Measurements from ENCODE around the gene KSR2. TPM values are rescaled to one million over a fixed set of nuclear protein-coding genes. Genes with fewer than 3 reads are reported as not detected.

The KSR2 gene
- polyA plus RNA-seq, 3 donors from 2014 or later = not detected

GRCh38 chr12:117936722-117937484 lies 31.9 kb downstream of the KSR2 start:
- Mint-ChIP-seq H3K36me3 (no peaks in the 10 kb centered on the region), H3K9me3 (no peaks in the 10 kb centered on the region), H3K27me3 (ENCODE audit: low read depth in 3 of 3) (peaks cover 2 to 11% (median 3%) of the 10 kb centered on the region in 3 donors), H3K4me1 (no peaks in the 10 kb centered on the region), H3K27ac (no peak overlapping the region), H3K4me3 (no peak overlapping the region)
- DNase-seq = no peak

- H3K4me1 Mint-ChIP-seq = no peaks in the 10 kb centered on the region
- no peak overlapping the region for H3K27ac Mint-ChIP-seq
- no peak for DNase-seq
- peaks cover 0 to 7% (median 0%) of the 10 kb centered on the region in 3 donors for H3K27me3 Mint-ChIP-seq (ENCODE audit: low read depth in 3 of 3)
- no peaks in the 10 kb centered on the region for H3K36me3 Mint-ChIP-seq
- no peak overlapping the region for H3K4me3 Mint-ChIP-seq
- H3K9me3 Mint-ChIP-seq = peaks cover 0 to 3% (median 0%) of the 10 kb centered on the region in 6 donors
These were observed 35.2 kb downstream of the KSR2 start for GRCh38 chr12:117933545-117933944.

GRCh38 chr12:117926391-117926899 lies 42.3 kb downstream of the KSR2 start:
- Mint-ChIP-seq H3K4me3 (no peak overlapping the region), H3K27me3 (ENCODE audit: low read depth in 3 of 3) (no peaks in the 10 kb centered on the region), H3K4me1 (no peaks in the 10 kb centered on the region), H3K9me3 (peaks cover 0 to 4% (median 0%) of the 10 kb centered on the region in 6 donors), H3K36me3 (no peaks in the 10 kb centered on the region), H3K27ac (no peak overlapping the region)
- no peak for DNase-seq

GRCh38 chr12:117921929-117922777 lies 46.6 kb downstream of the KSR2 start:
- Mint-ChIP-seq H3K4me3 (no peak overlapping the region), H3K36me3 (no peaks in the 10 kb centered on the region), H3K9me3 (peaks cover 0 to 2% (median 0%) of the 10 kb centered on the region in 6 donors), H3K4me1 (no peaks in the 10 kb centered on the region), H3K27me3 (ENCODE audit: low read depth in 3 of 3) (peaks cover 0 to 5% (median 2%) of the 10 kb centered on the region in 3 donors), H3K27ac (no peak overlapping the region)
- DNase-seq = no peak

- Mint-ChIP-seq H3K4me3 (no peak overlapping the region), H3K27ac (no peak overlapping the region)
- DNase-seq = no peak
These were observed 49.3 kb downstream of the KSR2 start for GRCh38 chr12:117919479-117919878.

GRCh38 chr12:117914686-117915085 lies 54.1 kb downstream of the KSR2 start:
- peaks cover 0 to 12% (median 3%) of the 10 kb centered on the region in 6 donors for H3K9me3 Mint-ChIP-seq
- H3K4me1 Mint-ChIP-seq = no peaks in the 10 kb centered on the region
- no peak overlapping the region for H3K4me3 Mint-ChIP-seq
- H3K27me3 Mint-ChIP-seq (ENCODE audit: low read depth in 3 of 3) = peaks cover 0 to 6% (median 6%) of the 10 kb centered on the region in 3 donors
- H3K27ac Mint-ChIP-seq = no peak overlapping the region
- no peaks in the 10 kb centered on the region for H3K36me3 Mint-ChIP-seq
- DNase-seq = no peak

More at GRCh38 chr12:117919479-117919878, 49.3 kb downstream of the KSR2 start:
- Mint-ChIP-seq H3K4me1 (no peaks in the 10 kb centered on the region), H3K9me3 (peaks cover 0 to 7% (median 0%) of the 10 kb centered on the region in 6 donors), H3K36me3 (no peaks in the 10 kb centered on the region), H3K27me3 (ENCODE audit: low read depth in 3 of 3) (peaks cover 0 to 8% (median 5%) of the 10 kb centered on the region in 3 donors)

GRCh38 chr12:117912756-117913155 lies 56.0 kb downstream of the KSR2 start:
- no peak overlapping the region for H3K27ac Mint-ChIP-seq
- peaks cover 0 to 6% (median 4%) of the 10 kb centered on the region in 3 donors for H3K27me3 Mint-ChIP-seq (ENCODE audit: low read depth in 3 of 3)
- peaks cover 0 to 12% (median 3%) of the 10 kb centered on the region in 6 donors for H3K9me3 Mint-ChIP-seq
- no peaks in the 10 kb centered on the region for H3K4me1 Mint-ChIP-seq
- H3K36me3 Mint-ChIP-seq = no peaks in the 10 kb centered on the region
- DNase-seq = no peak
- no peak overlapping the region for H3K4me3 Mint-ChIP-seq

GRCh38 chr12:117908411-117908810 lies 60.4 kb downstream of the KSR2 start:
- Mint-ChIP-seq H3K27ac (no peak overlapping the region), H3K36me3 (no peaks in the 10 kb centered on the region), H3K4me3 (no peak overlapping the region), H3K4me1 (no peaks in the 10 kb centered on the region), H3K27me3 (ENCODE audit: low read depth in 3 of 3) (peaks cover 0 to 1% (median 0%) of the 10 kb centered on the region in 3 donors), H3K9me3 (peaks cover 0 to 12% (median 1%) of the 10 kb centered on the region in 6 donors)
- no peak for DNase-seq

- no peak overlapping the region for H3K4me3 Mint-ChIP-seq
- no peaks in the 10 kb centered on the region for H3K36me3 Mint-ChIP-seq
- no peak overlapping the region for H3K27ac Mint-ChIP-seq
- peaks cover 0 to 1% (median 0%) of the 10 kb centered on the region in 3 donors for H3K27me3 Mint-ChIP-seq (ENCODE audit: low read depth in 3 of 3)
- no peaks in the 10 kb centered on the region for H3K4me1 Mint-ChIP-seq
- H3K9me3 Mint-ChIP-seq = peaks cover 0 to 12% (median 1%) of the 10 kb centered on the region in 6 donors
- no peak for DNase-seq
These were observed 61.6 kb downstream of the KSR2 start for GRCh38 chr12:117907108-117907689.

GRCh38 chr12:117904051-117904450 lies 64.7 kb downstream of the KSR2 start:
- no peak for DNase-seq
- no peak overlapping the region for H3K27ac Mint-ChIP-seq
- no peak overlapping the region for H3K4me3 Mint-ChIP-seq
- H3K4me1 Mint-ChIP-seq = no peaks in the 10 kb centered on the region
- H3K27me3 Mint-ChIP-seq (ENCODE audit: low read depth in 3 of 3) = peaks cover 0 to 1% (median 0%) of the 10 kb centered on the region in 3 donors
- no peaks in the 10 kb centered on the region for H3K36me3 Mint-ChIP-seq
- H3K9me3 Mint-ChIP-seq = peaks cover 0 to 3% (median 0%) of the 10 kb centered on the region in 6 donors

- Mint-ChIP-seq H3K27me3 (ENCODE audit: low read depth in 3 of 3) (peaks cover 0 to 1% (median 0%) of the 10 kb centered on the region in 3 donors), H3K4me1 (no peaks in the 10 kb centered on the region), H3K4me3 (no peak overlapping the region), H3K27ac (no peak overlapping the region), H3K9me3 (peaks cover 0 to 4% (median 0%) of the 10 kb centered on the region in 6 donors), H3K36me3 (no peaks in the 10 kb centered on the region)
- DNase-seq = no peak
These were observed 65.5 kb downstream of the KSR2 start for GRCh38 chr12:117903110-117903840.

GRCh38 chr12:117901631-117902030 lies 67.2 kb downstream of the KSR2 start:
- Mint-ChIP-seq H3K4me3 (no peak overlapping the region), H3K4me1 (no peaks in the 10 kb centered on the region), H3K27ac (no peak overlapping the region), H3K36me3 (no peaks in the 10 kb centered on the region), H3K27me3 (ENCODE audit: low read depth in 3 of 3) (no peaks in the 10 kb centered on the region), H3K9me3 (peaks cover 0 to 6% (median 0%) of the 10 kb centered on the region in 6 donors)
- DNase-seq = no peak

- Mint-ChIP-seq H3K27me3 (ENCODE audit: low read depth in 3 of 3) (no peaks in the 10 kb centered on the region), H3K9me3 (peaks cover 0 to 6% (median 0%) of the 10 kb centered on the region in 6 donors), H3K4me3 (no peak overlapping the region), H3K36me3 (no peaks in the 10 kb centered on the region), H3K27ac (no peak overlapping the region), H3K4me1 (no peaks in the 10 kb centered on the region)
- no peak for DNase-seq
These were observed 68.2 kb downstream of the KSR2 start for GRCh38 chr12:117900561-117900960.

Measured in immature natural killer cell (primary cell).